GM23248 (cell line): ENCODE results near the gene C1orf105. TPM values are rescaled to one million over a fixed set of nuclear protein-coding genes. Genes with fewer than 3 reads are reported as not detected.

Source experiments
- DNase-seq: peaks from one replicate; pipeline ENCODE4 v3.0.0-alpha.2; 2015
- H2AFZ ChIP-seq: fragments of 200-600 bp; sonication (generic); 2 replicates; pipeline ENCODE4 v1.6.1; 2016; ENCODE audit warnings: antibody characterized with exemption
- H3F3A ChIP-seq: fragments of 200-600 bp; sonication (generic); 2 replicates; pipeline ENCODE4 v1.6.1; 2016; ENCODE audit warnings: mild to moderate bottlenecking, antibody characterized with exemption, mixed run types; ENCODE audit not compliant: insufficient read depth
- H3K27ac ChIP-seq: fragments of 200-600 bp; sonication (generic); 2 replicates; pipeline ENCODE4 v1.5.1; 2016; ENCODE audit warnings: mild to moderate bottlenecking
- H3K27me3 ChIP-seq: fragments of 200-600 bp; sonication (generic); replicated peaks from 2 replicates; pipeline ENCODE4 v1.6.1; 2016; ENCODE audit warnings: mild to moderate bottlenecking; ENCODE audit not compliant: insufficient read depth
- H3K36me3 ChIP-seq: fragments of 200-600 bp; sonication (generic); 2 replicates; pipeline ENCODE4 v1.6.1; 2016; ENCODE audit warnings: low read depth, mild to moderate bottlenecking
- H3K4me1 ChIP-seq: fragments of 200-600 bp; sonication (generic); 2 replicates; pipeline ENCODE4 v1.6.1; 2016; ENCODE audit warnings: mild to moderate bottlenecking; ENCODE audit not compliant: insufficient read depth
- H3K4me2 ChIP-seq: fragments of 200-600 bp; sonication (generic); one replicate; pipeline ENCODE4 v1.6.1; 2016; ENCODE audit warnings: mild to moderate bottlenecking; ENCODE audit not compliant: unreplicated experiment
- H3K4me3 ChIP-seq: fragments of 200-600 bp; sonication (generic); 2 replicates; pipeline ENCODE4 v1.5.1; 2016; ENCODE audit warnings: mild to moderate bottlenecking
- H3K79me2 ChIP-seq: fragments of 200-600 bp; sonication (generic); 2 replicates; pipeline ENCODE4 v1.6.1; 2016; ENCODE audit warnings: mild to moderate bottlenecking; ENCODE audit not compliant: insufficient read depth
- H3K9ac ChIP-seq: fragments of 200-600 bp; sonication (generic); 2 replicates; pipeline ENCODE4 v1.6.1; 2016; ENCODE audit warnings: mild to moderate bottlenecking
- H3K9me2 ChIP-seq: fragments of 200-600 bp; sonication (generic); 2 replicates; pipeline ENCODE4 v1.6.1; 2016; ENCODE audit warnings: mixed run types, mild to moderate bottlenecking, moderate library complexity; ENCODE audit not compliant: insufficient read depth
- H3K9me3 ChIP-seq: fragments of 200-600 bp; sonication (generic); one replicate; pipeline ENCODE4 v1.6.1; 2017; ENCODE audit warnings: low read depth
- H4K20me1 ChIP-seq: fragments of 200-600 bp; sonication (generic); 2 replicates; pipeline ENCODE4 v1.6.0; 2016; ENCODE audit not compliant: insufficient read depth
- EZH2 ChIP-seq: fragments of 200-600 bp; sonication (generic); IDR thresholded peaks from 2 replicates; pipeline ENCODE4 v1.6.1; 2018; ENCODE audit warnings: antibody characterized with exemption, mild to moderate bottlenecking; ENCODE audit not compliant: insufficient read depth, poor library complexity, severe bottlenecking
- EZH2phosphoT487 ChIP-seq: fragments of 200-600 bp; sonication (generic); IDR thresholded peaks from 2 replicates; pipeline ENCODE4 v1.6.1; 2018; ENCODE audit warnings: antibody characterized with exemption, moderate library complexity, mild to moderate bottlenecking, low read depth; ENCODE audit not compliant: insufficient read depth
- WGBS, 2 experiments: methylation state at CpG; one replicate each; pipeline ENCODE4 v1.1.6; 2015 to 2017; ENCODE audit warnings: low lambda C conversion rate in 2 of 2, low coverage in 1 of 2; ENCODE audit errors: missing lambda C conversion rate in 2 of 2; 5-methylcytosine and 5-hydroxymethylcytosine counted together
- in situ Hi-C: fragments of 300-500 bp; cut with MboI; formaldehyde crosslinking; loops from 2 replicates; pipeline ENCODE4 v1.15.0; 2020
- polyA plus RNA-seq: library from polyadenylated mRNA; unstranded; fragments of >200 nt; fragmentation: Nextera tagmentation; extraction: Ambion mirVana; gene quantifications from 2 replicates; pipeline ENCODE4 v1.2.1, GENCODE V29; 2016
- total RNA-seq: library from RNA; depleted of rRNA; stranded (reverse); fragments of >200 nt; shearing (Covaris generic); gene quantifications from 2 replicates; pipeline ENCODE4 v1.2.3, GENCODE V29; 2014

The C1orf105 gene
- total and polyA plus RNA-seq, 2 experiments from 2014 or later = not detected

GRCh38 chr1:172382406-172382805, 38.1 kb upstream of the C1orf105 start:
- peaks cover 23% of the 10 kb centered on the region for H3K4me1 ChIP-seq
- no peaks in the 10 kb centered on the region for H3K9me3 ChIP-seq
- no peaks in the 10 kb centered on the region for H3F3A ChIP-seq
- no peak for DNase-seq
- H3K9ac ChIP-seq = no peak overlapping the region
- TF ChIP-seq EZH2phosphoT487 (no peak), EZH2 (no peak)
- no peaks in the 10 kb centered on the region for H3K79me2 ChIP-seq
- in situ Hi-C loops = no loop called here
- 50 to 57% methylated on average over 1 of the region's 1 CpG for WGBS, 2 experiments
- H3K27ac ChIP-seq = no peak overlapping the region
- no peaks in the 10 kb centered on the region for H3K9me2 ChIP-seq
- H3K27me3 ChIP-seq = no peaks in the 10 kb centered on the region
- no peaks in the 10 kb centered on the region for H4K20me1 ChIP-seq
- H2AFZ ChIP-seq = no peak overlapping the region
- no peak overlapping the region for H3K4me2 ChIP-seq
- H3K36me3 ChIP-seq = no peaks in the 10 kb centered on the region
- H3K4me3 ChIP-seq = no peak overlapping the region

- H2AFZ ChIP-seq = peak overlapping the region; percentile 79
- no peaks in the 10 kb centered on the region for H3K36me3 ChIP-seq
- no peaks in the 10 kb centered on the region for H3K9me2 ChIP-seq
- no peaks in the 10 kb centered on the region for H3K79me2 ChIP-seq
- peak overlapping the region; percentile 2; the same call in 1 of the 2 replicates for H3K27ac ChIP-seq
- DNase-seq = no peak
- peak overlapping the region; percentile 66 for H3K4me2 ChIP-seq
- peak overlapping the region; percentile 42 for H3K9ac ChIP-seq
- no peaks in the 10 kb centered on the region for H3F3A ChIP-seq
- in situ Hi-C loops = no loop called here
- H3K27me3 ChIP-seq = no peaks in the 10 kb centered on the region
- WGBS, 2 experiments = 57 to 64% methylated on average over 4 of the region's 4 CpGs
- no peaks in the 10 kb centered on the region for H4K20me1 ChIP-seq
- TF ChIP-seq EZH2phosphoT487 (no peak), EZH2 (no peak)
- H3K9me3 ChIP-seq = no peaks in the 10 kb centered on the region
- H3K4me1 ChIP-seq = peaks cover 23% of the 10 kb centered on the region
- peak overlapping the region; percentile 44 for H3K4me3 ChIP-seq
Observed at GRCh38 chr1:172382990-172383389, 37.5 kb upstream of the C1orf105 start.

DNA sequence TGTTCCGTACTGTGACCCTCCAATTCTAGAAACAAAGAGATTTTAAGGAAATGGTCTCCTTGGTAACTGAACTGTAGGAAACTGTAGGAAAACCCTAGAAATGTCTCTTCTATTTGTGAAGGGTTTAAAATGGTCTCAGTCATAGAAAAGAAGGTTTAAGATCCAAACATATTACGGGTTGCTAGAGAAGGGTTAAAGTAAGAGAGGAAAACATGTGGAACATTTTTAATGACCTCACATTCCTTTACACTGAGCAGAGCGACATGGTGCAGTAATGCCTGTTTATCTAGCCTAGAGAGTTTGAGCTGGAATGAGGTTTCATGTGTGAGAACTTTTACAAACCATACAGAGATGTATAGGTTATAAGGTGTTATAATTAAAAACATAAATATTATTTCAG, 36.9 kb upstream of the C1orf105 start:
- no peaks in the 10 kb centered on the region for H3K9me3 ChIP-seq
- 11 to 13% methylated on average over 3 of the region's 3 CpGs for WGBS, 2 experiments
- H3K27ac ChIP-seq = peak overlapping the region; percentile 2; the same call in 1 of the 2 replicates
- H3K79me2 ChIP-seq = no peaks in the 10 kb centered on the region
- H3K4me1 ChIP-seq = peaks cover 23% of the 10 kb centered on the region
- H3K27me3 ChIP-seq = no peaks in the 10 kb centered on the region
- H3K4me3 ChIP-seq = peak overlapping the region; percentile 44
- in situ Hi-C loops = no loop called here
- DNase-seq = peak; percentile 75
- peak overlapping the region; percentile 79 for H2AFZ ChIP-seq
- no peaks in the 10 kb centered on the region for H3F3A ChIP-seq
- peak overlapping the region; percentile 66 for H3K4me2 ChIP-seq
- TF ChIP-seq EZH2 = no peak
- TF ChIP-seq EZH2phosphoT487 = no peak
- H3K9ac ChIP-seq = peak overlapping the region; percentile 42
- H3K36me3 ChIP-seq = no peaks in the 10 kb centered on the region
- H3K9me2 ChIP-seq = no peaks in the 10 kb centered on the region
- no peaks in the 10 kb centered on the region for H4K20me1 ChIP-seq

DNA sequence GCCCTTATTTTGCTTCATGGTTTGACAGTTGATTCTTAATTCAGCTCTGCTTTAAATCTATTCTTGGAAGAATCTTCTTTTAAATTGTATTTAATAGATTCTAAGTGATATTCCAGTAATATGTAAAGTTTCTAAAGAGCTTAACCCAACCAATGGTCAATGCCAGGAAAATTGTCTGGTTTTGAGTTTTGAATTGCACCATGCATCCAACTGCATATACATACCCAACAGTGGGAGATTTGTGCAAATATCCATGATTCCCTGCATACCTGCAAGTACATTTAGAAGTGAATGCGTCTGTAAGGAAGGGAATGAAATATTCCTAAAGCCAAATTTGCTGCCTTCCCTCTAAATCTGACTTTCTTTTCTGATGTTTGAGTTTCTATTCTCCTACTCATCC, 35.8 kb upstream of the C1orf105 start:
- in situ Hi-C loops = no loop called here
- H3K9me2 ChIP-seq = no peaks in the 10 kb centered on the region

GRCh38 chr1:172386046-172386445, 34.4 kb upstream of the C1orf105 start:
- H3K36me3 ChIP-seq = no peaks in the 10 kb centered on the region
- H3K27ac ChIP-seq = no peak overlapping the region
- H3K4me3 ChIP-seq = no peak overlapping the region
- no peaks in the 10 kb centered on the region for H4K20me1 ChIP-seq
- TF ChIP-seq EZH2 (no peak), EZH2phosphoT487 (no peak)
- H3K79me2 ChIP-seq = no peaks in the 10 kb centered on the region
- DNase-seq = no peak
- in situ Hi-C loops = no loop called here
- H3K4me2 ChIP-seq = no peak overlapping the region
- H3K9me2 ChIP-seq = no peaks in the 10 kb centered on the region
- H3K9ac ChIP-seq = no peak overlapping the region
- H3F3A ChIP-seq = no peaks in the 10 kb centered on the region
- H2AFZ ChIP-seq = no peak overlapping the region
- no peaks in the 10 kb centered on the region for H3K9me3 ChIP-seq
- H3K4me1 ChIP-seq = peaks cover 27% of the 10 kb centered on the region
- no peaks in the 10 kb centered on the region for H3K27me3 ChIP-seq
- 93 to 100% methylated on average over 2 of the region's 2 CpGs for WGBS, 2 experiments

More for the DNA sequence above, 35.8 kb upstream of the C1orf105 start:
- TF ChIP-seq EZH2phosphoT487 = no peak
- TF ChIP-seq EZH2 = no peak
- H3K79me2 ChIP-seq = no peaks in the 10 kb centered on the region
- no peaks in the 10 kb centered on the region for H3F3A ChIP-seq
- no peak overlapping the region for H2AFZ ChIP-seq
- no peaks in the 10 kb centered on the region for H3K36me3 ChIP-seq
- H3K9ac ChIP-seq = no peak overlapping the region
- H3K4me1 ChIP-seq = peaks cover 23% of the 10 kb centered on the region
- no peak overlapping the region for H3K4me3 ChIP-seq
- no peak overlapping the region for H3K27ac ChIP-seq
- 94 to 100% methylated on average over 1 of the region's 1 CpG for WGBS, 2 experiments
- DNase-seq = no peak
- H4K20me1 ChIP-seq = no peaks in the 10 kb centered on the region
- no peaks in the 10 kb centered on the region for H3K9me3 ChIP-seq
- no peaks in the 10 kb centered on the region for H3K27me3 ChIP-seq
- H3K4me2 ChIP-seq = no peak overlapping the region
